Stimulated activated CD4-positive, alpha-beta T cell treated with anti-CD3 and anti-CD28 coated beads, Interleukin-4, amount 100 ng/mL, for 48 hours (primary cell): ENCODE data around the gene RNMT.

Experiments
- DNase-seq, 2 donors: peaks; one replicate each; pipeline ENCODE4 v3.0.0-alpha.2; 2020; ENCODE audit warnings: low read depth in 2 of 2

Gene RNMT

GRCh38 chr18:13811993-13812392 is 85.5 kb downstream of the RNMT start:
- DNase-seq: no peak

- peak; percentile 46 to 52 for DNase-seq
Measured at GRCh38 chr18:13813271-13813849, 86.9 kb downstream of the RNMT start.
